ENCODE data around the gene PRPF18. TPM values are rescaled to one million over a fixed set of nuclear protein-coding genes. Genes with fewer than 3 reads are reported as not detected.

Gene PRPF18
- total RNA-seq, 2 experiments from 2014 or later: 24.1 to 27.4 TPM

DNA sequence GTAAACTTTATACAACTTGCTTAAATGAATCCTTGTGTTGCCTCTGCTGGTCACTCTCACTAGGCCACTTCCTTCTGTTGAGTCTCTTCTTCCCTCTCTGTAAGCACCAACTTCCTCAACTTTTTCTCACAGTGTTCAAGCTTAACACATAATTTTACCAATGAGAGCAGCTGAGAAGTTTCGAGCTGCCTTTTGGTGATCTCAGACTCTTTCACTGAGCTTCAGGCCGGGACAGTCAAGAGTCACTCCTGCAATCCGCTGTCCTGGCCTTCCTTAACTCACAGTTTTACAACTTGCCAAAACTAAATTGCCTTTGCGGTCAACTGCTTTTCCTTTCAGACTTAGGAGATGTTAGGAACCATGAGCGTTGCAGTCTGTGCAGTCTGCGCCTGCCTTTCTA lies 47.4 kb downstream of the PRPF18 start:
- Mint-ChIP-seq H3K4me1 (no peaks in the 10 kb centered on the region), H3K36me3 (peaks cover 19% of the 10 kb centered on the region), H3K4me3 (no peak overlapping the region), H3K27me3 (no peaks in the 10 kb centered on the region), H3K27ac (no peak overlapping the region), H3K9me3 (no peaks in the 10 kb centered on the region)
- ATAC-seq (ENCODE audit: low read depth) (no peak), DNase-seq (no peak)
- POLR2A ChIA-PET: no interaction called here

DNA sequence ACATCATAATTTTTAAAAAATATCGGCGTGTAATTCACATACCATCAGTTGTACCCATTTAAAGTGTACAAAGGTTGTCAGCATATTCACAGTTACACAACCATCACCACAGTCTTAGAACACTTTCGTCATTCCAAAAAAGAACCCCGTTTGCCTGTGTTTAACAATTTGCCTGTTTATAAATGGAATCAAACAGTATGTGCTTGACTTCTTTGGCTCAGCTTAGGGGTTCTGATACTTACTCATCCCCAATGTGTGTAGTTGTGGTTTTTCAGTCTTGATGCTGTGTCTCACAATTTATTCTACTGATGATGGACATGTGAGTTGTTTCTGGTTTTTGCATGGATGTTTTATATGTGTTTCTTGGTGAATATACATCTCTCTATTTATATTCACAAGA lies 50.0 kb downstream of the PRPF18 start:
- POLR2A ChIA-PET: no interaction called here
- no peak for ATAC-seq (ENCODE audit: low read depth)
- H3K9me3 Mint-ChIP-seq: peaks cover 12% of the 10 kb centered on the region
- H3K27ac Mint-ChIP-seq: no peak overlapping the region
- H3K27me3 Mint-ChIP-seq: no peaks in the 10 kb centered on the region
- H3K4me1 Mint-ChIP-seq: no peaks in the 10 kb centered on the region
- H3K36me3 Mint-ChIP-seq: peaks cover 30% of the 10 kb centered on the region
- no peak overlapping the region for H3K4me3 Mint-ChIP-seq
- DNase-seq: no peak

DNA sequence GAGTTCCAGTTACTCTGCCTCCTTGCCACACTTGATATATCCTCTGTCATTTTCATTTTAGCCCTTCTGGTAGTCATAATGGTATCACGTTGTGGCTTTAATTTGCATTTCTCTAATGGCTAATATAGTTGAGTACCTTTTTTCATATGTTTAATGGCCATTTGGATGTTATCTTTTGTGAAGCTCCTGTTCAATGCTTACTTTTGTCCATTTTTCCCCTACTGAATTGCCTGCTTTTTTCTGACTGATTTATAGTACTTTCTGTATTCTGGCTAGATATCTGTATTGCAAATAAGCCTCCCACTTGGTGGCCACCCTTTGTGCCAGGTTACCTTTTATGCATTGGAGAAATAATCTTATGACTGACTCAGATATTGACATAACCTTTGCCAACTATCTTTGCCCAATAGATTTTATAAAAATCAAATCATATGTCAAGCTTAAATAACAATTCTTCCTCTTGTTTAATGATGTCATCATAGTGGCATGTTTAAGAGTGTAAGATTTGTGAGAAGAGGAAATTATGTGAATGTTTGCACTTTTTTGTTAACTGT lies 50.6 kb downstream of the PRPF18 start:
- Mint-ChIP-seq H3K36me3 (peaks cover 34% of the 10 kb centered on the region), H3K27ac (no peak overlapping the region), H3K4me1 (no peaks in the 10 kb centered on the region), H3K9me3 (peaks cover 17% of the 10 kb centered on the region), H3K4me3 (no peak overlapping the region), H3K27me3 (no peaks in the 10 kb centered on the region)
- POLR2A ChIA-PET: interaction anchor here (0.7 kb wide), 1 partner anchor 38 kb away, joined by 4 read pairs; no protein-coding TSS in a partner anchor
- ATAC-seq (ENCODE audit: low read depth) (no peak), DNase-seq (no peak)

DNA sequence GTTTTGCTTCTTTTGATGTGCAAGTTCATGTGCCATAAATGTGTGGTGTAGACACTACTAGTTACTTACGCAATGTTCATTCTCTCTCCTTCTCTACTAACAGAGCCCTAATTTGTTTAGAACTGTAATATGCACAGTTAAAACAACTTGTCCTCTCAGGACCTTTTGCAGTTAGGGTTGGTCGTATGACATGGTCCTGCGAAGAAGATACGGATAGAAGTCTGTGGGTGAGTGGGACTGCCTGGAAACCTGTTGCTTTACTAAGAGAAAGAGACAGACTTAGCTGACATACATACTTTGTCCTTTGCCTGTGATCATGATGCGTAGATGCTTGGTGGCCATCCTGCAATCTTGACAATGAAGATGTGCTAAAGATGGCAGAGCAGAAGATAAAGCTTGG lies 51.1 kb downstream of the PRPF18 start:
- peaks cover 22% of the 10 kb centered on the region for H3K9me3 Mint-ChIP-seq
- DNase-seq (no peak), ATAC-seq (ENCODE audit: low read depth) (no peak)
- H3K27me3 Mint-ChIP-seq: no peaks in the 10 kb centered on the region
- H3K4me3 Mint-ChIP-seq: no peak overlapping the region
- H3K27ac Mint-ChIP-seq: no peak overlapping the region
- peaks cover 37% of the 10 kb centered on the region for H3K36me3 Mint-ChIP-seq
- POLR2A ChIA-PET: interaction anchor here (0.7 kb wide), 1 partner anchor 38 kb away, joined by 4 read pairs; no protein-coding TSS in a partner anchor
- H3K4me1 Mint-ChIP-seq: no peaks in the 10 kb centered on the region

DNA sequence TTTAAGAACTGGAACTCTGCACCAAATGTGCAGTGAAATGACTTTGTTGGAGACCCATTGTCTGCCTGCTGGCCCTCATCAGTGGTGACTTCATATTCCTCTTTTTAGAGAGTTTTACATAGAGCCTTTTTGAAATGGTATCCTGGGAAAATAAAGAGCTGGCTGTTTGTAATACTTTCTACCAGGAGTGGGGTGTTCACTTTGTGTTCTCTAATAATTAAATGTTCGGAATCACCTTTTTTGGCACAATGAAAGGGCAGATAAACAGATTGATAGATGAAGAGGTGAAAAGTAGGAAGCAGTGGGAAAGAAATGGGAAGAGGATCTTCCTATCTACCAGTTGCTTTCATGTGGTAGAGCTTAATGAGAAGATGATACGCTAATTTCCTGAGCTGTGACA lies 55.5 kb downstream of the PRPF18 start:
- no peak for DNase-seq
- Mint-ChIP-seq H3K27me3 (no peaks in the 10 kb centered on the region), H3K9me3 (peaks cover 23% of the 10 kb centered on the region), H3K27ac (no peak overlapping the region), H3K36me3 (peaks cover 50% of the 10 kb centered on the region), H3K4me1 (no peaks in the 10 kb centered on the region), H3K4me3 (no peak overlapping the region)
- ATAC-seq (ENCODE audit: low read depth): no peak
- POLR2A ChIA-PET: no interaction called here

DNA sequence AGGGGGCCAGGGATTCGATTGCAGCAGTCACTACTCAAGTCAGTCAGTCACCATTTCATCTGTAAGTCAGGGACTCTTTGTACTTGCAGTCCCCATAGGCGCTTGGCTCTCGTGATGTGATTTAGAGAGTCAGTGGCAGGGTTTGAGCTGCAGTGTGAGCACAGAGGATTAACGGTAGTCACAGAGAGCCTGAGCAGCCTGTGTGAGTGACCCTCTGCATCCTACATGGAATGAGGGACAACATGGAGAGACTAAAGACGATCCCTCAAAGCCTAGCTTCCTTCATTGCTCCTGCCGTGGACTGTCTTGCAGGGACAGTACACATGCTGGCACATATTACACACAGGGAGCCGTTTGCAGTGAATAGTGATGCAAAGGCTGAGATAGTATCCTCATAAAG lies 56.3 kb downstream of the PRPF18 start:
- Mint-ChIP-seq H3K36me3 (peaks cover 51% of the 10 kb centered on the region), H3K9me3 (peaks cover 23% of the 10 kb centered on the region), H3K4me1 (peaks cover 1% of the 10 kb centered on the region), H3K27ac (no peak overlapping the region), H3K4me3 (no peak overlapping the region), H3K27me3 (no peaks in the 10 kb centered on the region)
- no peak for ATAC-seq (ENCODE audit: low read depth)
- POLR2A ChIA-PET: no interaction called here
- DNase-seq: no peak

DNA sequence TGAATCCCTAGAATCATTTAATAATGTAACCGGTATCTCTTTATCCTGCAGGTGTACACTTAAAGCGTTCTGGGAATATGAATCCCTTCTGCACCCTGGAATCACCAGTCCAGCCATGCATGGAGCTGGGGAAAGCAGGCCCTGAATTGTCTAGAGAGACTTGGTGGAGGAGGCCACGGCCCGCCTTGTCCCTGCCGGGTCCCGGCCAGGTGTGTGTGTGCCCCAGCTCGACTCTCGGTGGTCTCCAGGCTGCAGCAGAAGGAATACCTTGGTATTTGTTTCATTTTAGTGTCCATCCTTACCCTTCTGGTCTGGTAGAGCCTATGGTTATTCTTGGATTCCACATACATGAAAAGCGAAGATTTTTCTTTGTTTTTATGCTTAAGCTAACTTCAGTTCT lies 58.1 kb downstream of the PRPF18 start:
- DNase-seq (no peak), ATAC-seq (ENCODE audit: low read depth) (no peak)
- H3K36me3 Mint-ChIP-seq: peaks cover 58% of the 10 kb centered on the region
- POLR2A ChIA-PET: no interaction called here
- H3K4me1 Mint-ChIP-seq: peaks cover 12% of the 10 kb centered on the region
- H3K4me3 Mint-ChIP-seq: no peak overlapping the region
- H3K27ac Mint-ChIP-seq: no peak overlapping the region
- H3K9me3 Mint-ChIP-seq: peaks cover 23% of the 10 kb centered on the region
- H3K27me3 Mint-ChIP-seq: no peaks in the 10 kb centered on the region

DNA sequence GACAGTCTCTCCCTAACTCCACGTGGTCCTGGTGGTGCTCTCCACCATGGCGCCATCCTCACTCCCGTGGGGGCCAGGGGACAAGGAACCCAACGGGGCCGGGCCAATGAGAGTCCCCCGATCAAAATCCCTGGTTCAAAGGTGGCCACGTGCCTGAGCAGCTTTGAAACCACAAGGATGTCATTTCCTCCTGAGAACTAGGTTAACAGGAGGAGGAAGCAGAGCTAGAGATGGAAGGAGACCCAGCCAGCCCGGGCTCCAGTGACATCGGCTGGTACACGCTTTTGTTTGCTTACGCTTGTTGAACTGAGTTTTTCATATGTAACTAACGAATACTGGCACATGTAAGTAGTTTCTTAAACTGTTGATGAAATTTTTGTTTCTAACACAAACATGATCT lies 61.7 kb downstream of the PRPF18 start:
- ATAC-seq (ENCODE audit: low read depth): peak; percentile 42
- Mint-ChIP-seq H3K27ac (no peak overlapping the region), H3K27me3 (no peaks in the 10 kb centered on the region), H3K36me3 (peaks cover 29% of the 10 kb centered on the region), H3K4me1 (peaks cover 12% of the 10 kb centered on the region), H3K4me3 (no peak overlapping the region), H3K9me3 (no peaks in the 10 kb centered on the region)
- DNase-seq: no peak
- POLR2A ChIA-PET: no interaction called here

DNA sequence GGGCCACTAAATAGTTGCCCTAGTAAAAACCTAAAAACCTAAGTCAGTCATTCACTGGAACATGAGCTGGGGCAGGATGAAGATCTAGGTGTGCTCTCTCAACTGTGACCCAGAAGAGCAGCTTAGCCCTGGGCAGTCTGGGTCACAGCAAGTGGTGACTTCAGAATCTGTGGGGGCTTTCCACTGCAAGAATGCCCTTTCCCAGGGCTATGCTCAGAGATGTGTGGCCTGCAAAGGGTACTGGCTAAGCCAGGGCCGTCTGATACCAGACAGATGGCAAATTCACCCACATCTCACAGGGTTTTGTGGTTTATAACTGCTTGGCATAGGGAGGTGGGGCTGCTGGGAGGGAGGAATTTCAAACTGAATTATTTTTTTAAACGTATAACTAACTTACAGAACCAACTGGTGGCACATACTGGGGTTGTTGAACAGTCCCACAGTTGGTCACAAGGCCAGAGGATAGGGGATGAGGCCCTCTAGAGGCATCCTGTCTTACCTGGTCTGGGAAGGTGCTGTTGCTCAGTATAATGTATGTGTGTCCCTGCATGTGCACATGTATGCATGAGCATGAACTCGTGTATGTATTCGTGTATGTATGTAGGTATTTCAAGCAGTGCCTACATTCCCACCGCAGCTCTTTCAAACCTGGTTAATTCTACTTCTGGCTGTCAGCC lies 63.2 kb downstream of the PRPF18 start:
- Mint-ChIP-seq H3K4me3 (no peak overlapping the region), H3K36me3 (peaks cover 26% of the 10 kb centered on the region), H3K27me3 (no peaks in the 10 kb centered on the region), H3K4me1 (peaks cover 12% of the 10 kb centered on the region), H3K27ac (no peak overlapping the region), H3K9me3 (no peaks in the 10 kb centered on the region)
- DNase-seq: no peak
- POLR2A ChIA-PET: no interaction called here
- ATAC-seq (ENCODE audit: low read depth): no peak

DNA sequence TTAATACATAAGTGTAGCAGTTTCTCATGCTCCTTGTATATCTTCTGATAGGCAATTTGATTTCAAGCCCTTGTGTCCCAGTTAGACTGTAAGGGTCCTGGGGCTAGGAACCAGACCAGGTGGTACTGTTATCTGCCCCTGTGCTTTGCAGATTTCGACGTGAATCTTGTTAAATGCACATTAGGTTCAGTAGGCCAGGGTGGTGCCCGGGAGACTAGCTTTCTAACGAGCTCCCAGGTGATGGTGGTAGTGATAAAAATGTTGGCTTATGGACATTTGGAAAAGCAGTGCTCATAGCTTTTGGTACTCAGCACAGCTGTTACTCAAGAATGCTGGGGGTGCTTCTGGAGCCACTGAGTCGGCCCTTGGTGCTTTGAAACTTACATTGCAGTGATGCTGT lies 64.2 kb downstream of the PRPF18 start:
- peaks cover 18% of the 10 kb centered on the region for H3K36me3 Mint-ChIP-seq
- H3K4me3 Mint-ChIP-seq: no peak overlapping the region
- no peaks in the 10 kb centered on the region for H3K9me3 Mint-ChIP-seq
- DNase-seq (no peak), ATAC-seq (ENCODE audit: low read depth) (no peak)
- H3K27me3 Mint-ChIP-seq: no peaks in the 10 kb centered on the region
- H3K4me1 Mint-ChIP-seq: peaks cover 12% of the 10 kb centered on the region
- POLR2A ChIA-PET: no interaction called here
- H3K27ac Mint-ChIP-seq: no peak overlapping the region

DNA sequence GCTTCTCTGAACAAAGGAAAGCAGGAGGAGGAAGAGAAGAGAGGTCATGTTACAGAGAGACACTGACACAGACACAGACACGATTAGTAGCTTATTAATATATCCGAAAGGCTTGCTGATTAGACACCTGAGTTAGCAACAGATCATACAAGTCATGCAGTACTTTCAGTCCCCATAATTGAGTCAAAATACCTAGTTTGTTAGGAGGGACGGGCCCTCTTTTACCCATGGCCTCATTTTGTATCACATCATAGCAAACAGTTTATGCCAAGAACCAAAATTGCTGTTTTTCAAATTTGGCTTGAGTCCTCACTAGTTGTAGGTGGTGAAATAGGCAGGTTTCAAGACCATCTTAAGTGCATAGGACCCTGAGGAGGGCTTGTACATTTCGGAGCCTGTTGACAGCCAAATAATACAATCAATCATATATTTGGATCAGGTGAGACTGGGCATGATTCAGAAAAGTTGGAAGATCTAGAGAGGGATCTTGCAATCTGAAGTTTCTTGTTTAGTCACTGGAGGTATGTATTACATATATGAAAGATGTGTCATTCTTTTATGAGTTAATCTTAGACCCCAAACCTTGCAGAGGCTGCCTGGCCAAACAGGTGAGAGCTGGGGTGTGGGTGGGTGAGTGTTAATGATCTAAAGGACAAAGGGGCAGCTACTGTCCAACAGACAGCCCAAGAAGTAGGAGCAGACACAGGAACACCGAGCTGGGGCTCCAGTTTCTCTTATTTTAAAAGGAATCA lies 65.4 kb downstream of the PRPF18 start:
- POLR2A ChIA-PET: no interaction called here
- no peaks in the 10 kb centered on the region for H3K27me3 Mint-ChIP-seq
- H3K4me1 Mint-ChIP-seq: peaks cover 12% of the 10 kb centered on the region
- DNase-seq (no peak), ATAC-seq (ENCODE audit: low read depth) (no peak)
- peaks cover 15% of the 10 kb centered on the region for H3K36me3 Mint-ChIP-seq
- H3K27ac Mint-ChIP-seq: no peak overlapping the region
- no peaks in the 10 kb centered on the region for H3K9me3 Mint-ChIP-seq
- H3K4me3 Mint-ChIP-seq: no peak overlapping the region

DNA sequence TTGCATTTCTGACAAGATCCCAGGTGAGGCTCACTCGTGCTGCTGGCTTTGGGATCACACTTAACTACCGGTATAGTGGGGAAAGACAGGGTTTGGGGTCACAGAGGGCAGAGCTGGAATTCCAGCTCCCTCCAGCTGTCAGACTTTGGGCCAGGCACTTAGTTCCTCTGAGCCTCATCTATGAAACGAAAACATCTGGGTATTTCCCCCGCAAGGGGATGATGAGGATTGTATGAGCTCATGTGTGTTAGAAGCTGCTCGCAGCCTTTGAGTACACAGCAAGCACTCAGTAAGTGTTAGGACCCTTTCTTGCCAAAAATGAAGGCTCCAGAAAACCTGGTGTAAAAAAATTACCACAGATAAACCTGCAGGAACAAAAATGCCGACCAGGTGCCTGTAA lies 66.1 kb downstream of the PRPF18 start:
- Mint-ChIP-seq H3K27me3 (no peaks in the 10 kb centered on the region), H3K27ac (no peak overlapping the region), H3K9me3 (no peaks in the 10 kb centered on the region), H3K4me3 (no peak overlapping the region), H3K36me3 (peaks cover 13% of the 10 kb centered on the region), H3K4me1 (peaks cover 11% of the 10 kb centered on the region)
- ATAC-seq (ENCODE audit: low read depth): no peak
- POLR2A ChIA-PET: no interaction called here
- no peak for DNase-seq

DNA sequence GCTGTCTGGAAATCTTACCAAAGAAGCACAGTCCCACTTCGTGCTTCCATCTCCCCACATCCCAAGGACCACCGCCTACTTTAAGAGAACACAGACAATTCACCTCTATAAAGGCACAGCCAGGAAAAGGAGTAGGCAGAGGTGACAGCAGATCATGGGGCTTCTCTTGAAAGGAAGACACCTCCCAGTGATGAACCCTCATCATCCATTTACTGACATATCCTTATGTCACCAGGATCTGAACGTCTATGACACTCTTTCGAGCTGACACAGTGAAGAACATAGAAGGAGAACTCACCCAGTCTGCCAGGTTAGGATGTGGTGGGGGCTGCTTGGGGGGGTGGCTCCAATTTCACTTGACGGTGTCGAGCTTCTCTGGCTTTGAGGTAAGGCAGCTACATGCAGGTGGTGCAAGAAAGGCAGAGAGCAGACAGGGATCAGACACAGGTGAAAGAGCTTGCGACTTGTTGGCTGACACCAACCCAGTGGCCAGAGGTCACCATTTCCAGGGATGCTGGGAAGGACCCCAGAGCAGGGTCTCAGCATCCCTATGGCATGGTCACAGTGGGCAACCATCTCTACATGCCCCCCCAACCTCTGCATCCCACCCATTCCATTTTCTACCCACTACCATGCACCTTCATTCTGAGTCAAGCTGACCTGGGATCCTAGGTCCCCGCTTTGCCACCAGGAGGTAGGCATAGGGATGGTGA lies 67.5 kb downstream of the PRPF18 start:
- no peaks in the 10 kb centered on the region for H3K9me3 Mint-ChIP-seq
- peak overlapping the region; percentile 6 for H3K27ac Mint-ChIP-seq
- H3K27me3 Mint-ChIP-seq: no peaks in the 10 kb centered on the region
- POLR2A ChIA-PET: no interaction called here
- DNase-seq (no peak), ATAC-seq (ENCODE audit: low read depth) (no peak)
- no peak overlapping the region for H3K4me3 Mint-ChIP-seq
- peaks cover 4% of the 10 kb centered on the region for H3K4me1 Mint-ChIP-seq
- peaks cover under 1% of the 10 kb centered on the region for H3K36me3 Mint-ChIP-seq

Measured in activated naive CD8-positive, alpha-beta T cell treated with anti-CD3 and anti-CD28 coated beads, Interleukin-2, amount 10 ng/mL, durations not matched to agents 7 days and 5 days (primary cell).